RWPE2 (cell line): ENCODE measurements around the gene USH2A.
A peak's percentile ranks its signal among the peaks of the same experiment; 100 is the strongest.

Experiments used
- ATAC-seq: fragments of 200-7000 bp; cut with Tn5 transposase; 3 replicates; pipeline ENCODE4 v1.9.1; 2021; ENCODE audit warnings: low read depth
- DNase-seq: peaks from one replicate; pipeline ENCODE4 v3.0.0-alpha.2; 2020; ENCODE audit warnings: low spot score
- H3K27ac ChIP-seq: fragments of 450-650 bp; 2 replicates; pipeline ENCODE4 v1.5.1; 2017; ENCODE audit warnings: mild to moderate bottlenecking; ENCODE audit not compliant: poor library complexity, severe bottlenecking
- H3K27me3 ChIP-seq: fragments of 250-450 bp; sonication (Bioruptor Pico); 2 replicates; pipeline ENCODE4 v1.5.1; 2021; ENCODE audit warnings: mild to moderate bottlenecking, moderate library complexity; ENCODE audit not compliant: insufficient read depth, poor library complexity, severe bottlenecking
- H3K36me3 ChIP-seq: fragments of 250-450 bp; sonication (Bioruptor Pico); 2 replicates; pipeline ENCODE4 v1.5.1; 2020; ENCODE audit warnings: low read depth, mild to moderate bottlenecking, moderate library complexity
- H3K4me1 ChIP-seq: fragments of 250-450 bp; sonication (Bioruptor Pico); 2 replicates; pipeline ENCODE4 v1.5.1; 2021; ENCODE audit warnings: mild to moderate bottlenecking, moderate library complexity; ENCODE audit not compliant: insufficient read depth, poor library complexity, severe bottlenecking
- H3K4me3 ChIP-seq: fragments of 250-450 bp; sonication (Bioruptor Pico); 2 replicates; pipeline ENCODE4 v1.5.1; 2021; ENCODE audit warnings: mild to moderate bottlenecking, moderate library complexity; ENCODE audit not compliant: severe bottlenecking
- H3K9me3 ChIP-seq: fragments of 250-450 bp; sonication (Bioruptor Pico); 2 replicates; pipeline ENCODE4 v1.5.1; 2021; ENCODE audit warnings: mild to moderate bottlenecking, moderate library complexity; ENCODE audit not compliant: severe bottlenecking
- TF ChIP-seq, protein P1 (sequence below): fragments of 450-650 bp; IDR thresholded peaks from one replicate; pipeline ENCODE4 v1.5.1; 2017; ENCODE audit warnings: mild to moderate bottlenecking, moderate library complexity; ENCODE audit not compliant: poor library complexity, severe bottlenecking

The USH2A gene

GRCh38 chr1:216461466-216461865 is 38.2 kb upstream of the USH2A start:
- Histone ChIP-seq H3K36me3 (no peaks in the 10 kb centered on the region), H3K27ac (no peak overlapping the region), H3K9me3 (no peaks in the 10 kb centered on the region), H3K4me3 (no peak overlapping the region), H3K27me3 (no peaks in the 10 kb centered on the region), H3K4me1 (peaks cover 13% of the 10 kb centered on the region)
- TF ChIP-seq, protein P1, sequence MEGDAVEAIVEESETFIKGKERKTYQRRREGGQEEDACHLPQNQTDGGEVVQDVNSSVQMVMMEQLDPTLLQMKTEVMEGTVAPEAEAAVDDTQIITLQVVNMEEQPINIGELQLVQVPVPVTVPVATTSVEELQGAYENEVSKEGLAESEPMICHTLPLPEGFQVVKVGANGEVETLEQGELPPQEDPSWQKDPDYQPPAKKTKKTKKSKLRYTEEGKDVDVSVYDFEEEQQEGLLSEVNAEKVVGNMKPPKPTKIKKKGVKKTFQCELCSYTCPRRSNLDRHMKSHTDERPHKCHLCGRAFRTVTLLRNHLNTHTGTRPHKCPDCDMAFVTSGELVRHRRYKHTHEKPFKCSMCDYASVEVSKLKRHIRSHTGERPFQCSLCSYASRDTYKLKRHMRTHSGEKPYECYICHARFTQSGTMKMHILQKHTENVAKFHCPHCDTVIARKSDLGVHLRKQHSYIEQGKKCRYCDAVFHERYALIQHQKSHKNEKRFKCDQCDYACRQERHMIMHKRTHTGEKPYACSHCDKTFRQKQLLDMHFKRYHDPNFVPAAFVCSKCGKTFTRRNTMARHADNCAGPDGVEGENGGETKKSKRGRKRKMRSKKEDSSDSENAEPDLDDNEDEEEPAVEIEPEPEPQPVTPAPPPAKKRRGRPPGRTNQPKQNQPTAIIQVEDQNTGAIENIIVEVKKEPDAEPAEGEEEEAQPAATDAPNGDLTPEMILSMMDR, result no peak
- ATAC-seq, result no peak
- no peak for DNase-seq

DNA sequence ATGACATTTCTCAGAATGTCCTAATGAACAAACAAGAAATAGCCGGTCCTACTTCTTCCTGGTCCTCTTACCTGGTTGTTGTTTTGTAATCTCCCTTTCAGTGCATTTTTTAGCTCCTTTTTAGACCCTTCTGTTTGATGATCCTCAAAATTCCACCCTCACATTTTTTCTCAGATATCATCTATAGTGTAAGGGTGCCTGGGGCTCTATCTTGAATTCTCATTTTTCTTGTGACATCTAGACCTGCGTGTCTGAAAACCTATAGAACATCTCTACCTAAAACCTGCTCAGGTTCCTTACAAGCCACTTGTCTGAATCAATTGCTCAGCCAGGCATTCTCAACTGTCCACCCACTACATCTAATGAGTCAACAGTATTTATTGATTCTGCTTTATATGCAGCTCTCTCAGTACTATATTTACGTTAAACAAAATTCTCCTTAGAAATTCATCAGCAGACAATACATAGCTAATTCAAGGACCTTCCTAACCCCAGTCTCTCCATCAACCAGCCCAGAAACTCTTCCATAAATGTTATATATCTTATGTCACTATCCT is 36.5 kb upstream of the USH2A start:
- H3K9me3 ChIP-seq, result no peaks in the 10 kb centered on the region

GRCh38 chr1:216458812-216459211 is 35.6 kb upstream of the USH2A start:
- no peaks in the 10 kb centered on the region for H3K9me3 ChIP-seq
- no peaks in the 10 kb centered on the region for H3K36me3 ChIP-seq
- ATAC-seq (no peak), DNase-seq (no peak)
- TF ChIP-seq, protein P1, result no peak
- peaks cover 8% of the 10 kb centered on the region for H3K4me1 ChIP-seq
- H3K27me3 ChIP-seq, result no peaks in the 10 kb centered on the region
- H3K27ac ChIP-seq, result no peak overlapping the region
- no peak overlapping the region for H3K4me3 ChIP-seq

More for the DNA sequence above, 36.5 kb upstream of the USH2A start:
- ATAC-seq (no peak), DNase-seq (no peak)
- no peaks in the 10 kb centered on the region for H3K27me3 ChIP-seq
- no peak overlapping the region for H3K4me3 ChIP-seq
- H3K36me3 ChIP-seq, result no peaks in the 10 kb centered on the region
- TF ChIP-seq, protein P1, result no peak
- H3K4me1 ChIP-seq, result peaks cover 13% of the 10 kb centered on the region
- no peak overlapping the region for H3K27ac ChIP-seq

- DNase-seq (no peak), ATAC-seq (peak; percentile 48; the same call in 2 of the 3 replicates)
- peaks cover 6% of the 10 kb centered on the region for H3K4me1 ChIP-seq
Observed at GRCh38 chr1:216457356-216457755, 34.1 kb upstream of the USH2A start.

GRCh38 chr1:216456682-216457081 is 33.4 kb upstream of the USH2A start:
- ATAC-seq, result peak; percentile 92
- TF ChIP-seq, protein P1, result no peak
- H3K4me3 ChIP-seq, result no peak overlapping the region
- no peaks in the 10 kb centered on the region for H3K27me3 ChIP-seq
- H3K4me1 ChIP-seq, result peaks cover 6% of the 10 kb centered on the region
- H3K9me3 ChIP-seq, result no peaks in the 10 kb centered on the region
- H3K36me3 ChIP-seq, result no peaks in the 10 kb centered on the region
- DNase-seq, result no peak
- peak overlapping the region; percentile 11 for H3K27ac ChIP-seq

More at GRCh38 chr1:216457356-216457755, 34.1 kb upstream of the USH2A start:
- no peaks in the 10 kb centered on the region for H3K36me3 ChIP-seq
- H3K4me3 ChIP-seq, result no peak overlapping the region
- H3K27ac ChIP-seq, result peak overlapping the region; percentile 11
- TF ChIP-seq, protein P1, result no peak
- H3K9me3 ChIP-seq, result no peaks in the 10 kb centered on the region
- H3K27me3 ChIP-seq, result no peaks in the 10 kb centered on the region
